Fibroblast of lung (primary cell): ENCODE measurements around the gene SERTAD3. TPM values are rescaled to one million over a fixed set of nuclear protein-coding genes. Genes with fewer than 3 reads are reported as not detected.

Experiments
- DNase-seq, 2 donors: peaks; one replicate each; pipeline versions ENCODE4 v3.0.0 to v3.0.0-alpha.2; 2010; ENCODE audit warnings: low read depth in 2 of 2
- H2AFZ ChIP-seq: 2 replicates; pipeline ENCODE4 v1.5.1; 2012; ENCODE audit warnings: low read length, control low read depth, inconsistent platforms
- H3K27ac ChIP-seq: 2 replicates; pipeline ENCODE4 v1.5.1; 2011; ENCODE audit warnings: low read length, control low read depth; ENCODE audit not compliant: insufficient read depth
- H3K27me3 ChIP-seq: 2 replicates; pipeline ENCODE4 v1.5.1; 2011; ENCODE audit warnings: mild to moderate bottlenecking, low read length; ENCODE audit not compliant: control insufficient read depth, insufficient read depth
- H3K36me3 ChIP-seq: 2 replicates; pipeline ENCODE4 v1.5.1; 2011; ENCODE audit warnings: low read length; ENCODE audit not compliant: control insufficient read depth, insufficient read depth
- H3K4me1 ChIP-seq: 2 replicates; pipeline ENCODE4 v1.5.1; 2011; ENCODE audit warnings: low read length; ENCODE audit not compliant: control insufficient read depth, insufficient read depth; ENCODE audit errors: extremely low read depth
- H3K4me2 ChIP-seq: 2 replicates; pipeline ENCODE4 v1.5.1; 2011; ENCODE audit warnings: low read length, control low read depth; ENCODE audit not compliant: insufficient read depth; ENCODE audit errors: extremely low read depth
- H3K4me3 ChIP-seq, 4 experiments: fragments of 200-600 bp in 1 of 4; sonication (generic) in 1 of 4; replicated peaks in 1 of 4; 2 replicates each; pipeline ENCODE4 v1.5.1; 2011 to 2016; ENCODE audit warnings: low read length in 4 of 4, low read depth in 3 of 4, mild to moderate bottlenecking in 3 of 4, control low read depth in 2 of 4, inconsistent platforms in 1 of 4, mixed read lengths in 1 of 4; ENCODE audit not compliant: insufficient read depth in 1 of 4; ENCODE audit errors: control extremely low read depth in 1 of 4
- H3K79me2 ChIP-seq: 2 replicates; pipeline ENCODE4 v1.5.1; 2012; ENCODE audit warnings: mild to moderate bottlenecking, low read length, inconsistent platforms; ENCODE audit not compliant: control insufficient read depth, insufficient read depth
- H3K9ac ChIP-seq: 2 replicates; pipeline ENCODE4 v1.5.1; 2011; ENCODE audit warnings: mild to moderate bottlenecking, low read length, control low read depth; ENCODE audit not compliant: insufficient read depth
- H3K9me3 ChIP-seq: 2 replicates; pipeline ENCODE4 v1.5.1; 2012; ENCODE audit warnings: low read depth, low read length; ENCODE audit not compliant: control insufficient read depth, insufficient read depth
- H4K20me1 ChIP-seq: 2 replicates; pipeline ENCODE4 v1.5.1; 2011; ENCODE audit warnings: low read length; ENCODE audit not compliant: control insufficient read depth, insufficient read depth; ENCODE audit errors: extremely low read depth
- EZH2 ChIP-seq: IDR thresholded peaks from 2 replicates; pipeline ENCODE4 v1.5.1; 2012; ENCODE audit warnings: low read length, control low read depth, mild to moderate bottlenecking; ENCODE audit errors: missing control alignments
- polyA plus RNA-seq, 2 donors: library from polyadenylated mRNA; depleted of rRNA in 1 of 2; stranded (reverse) in 1 of 2; unstranded in 1 of 2; fragments of >200 nt; gene quantifications; 2 replicates each; pipeline ENCODE4 v1.2.1, GENCODE V29; 2011 to 2012; ENCODE audit warnings: missing spikeins in 1 of 2
- total RNA-seq: library from RNA; depleted of rRNA; stranded (reverse); fragments of >200 nt; gene quantifications from 2 replicates; pipeline ENCODE4 v1.2.1, GENCODE V29; 2014
- TF ChIP-seq, protein P1 (sequence below), 2 donors: IDR thresholded peaks in 1 of 2; conservative IDR thresholded peaks in 1 of 2; 1 replicate in 1 of 2; 2 replicates in 1 of 2; pipeline ENCODE4 v1.5.1; 2011 to 2012; ENCODE audit warnings: low read length in 2 of 2, control low read depth in 1 of 2, inconsistent platforms in 1 of 2, low read depth in 1 of 2, mild to moderate bottlenecking in 1 of 2

Gene SERTAD3
- total and polyA plus RNA-seq, 2 donors (not counting 1 experiment from before 2014, with no cell fraction given): 22.3 to 24.8 TPM

DNA sequence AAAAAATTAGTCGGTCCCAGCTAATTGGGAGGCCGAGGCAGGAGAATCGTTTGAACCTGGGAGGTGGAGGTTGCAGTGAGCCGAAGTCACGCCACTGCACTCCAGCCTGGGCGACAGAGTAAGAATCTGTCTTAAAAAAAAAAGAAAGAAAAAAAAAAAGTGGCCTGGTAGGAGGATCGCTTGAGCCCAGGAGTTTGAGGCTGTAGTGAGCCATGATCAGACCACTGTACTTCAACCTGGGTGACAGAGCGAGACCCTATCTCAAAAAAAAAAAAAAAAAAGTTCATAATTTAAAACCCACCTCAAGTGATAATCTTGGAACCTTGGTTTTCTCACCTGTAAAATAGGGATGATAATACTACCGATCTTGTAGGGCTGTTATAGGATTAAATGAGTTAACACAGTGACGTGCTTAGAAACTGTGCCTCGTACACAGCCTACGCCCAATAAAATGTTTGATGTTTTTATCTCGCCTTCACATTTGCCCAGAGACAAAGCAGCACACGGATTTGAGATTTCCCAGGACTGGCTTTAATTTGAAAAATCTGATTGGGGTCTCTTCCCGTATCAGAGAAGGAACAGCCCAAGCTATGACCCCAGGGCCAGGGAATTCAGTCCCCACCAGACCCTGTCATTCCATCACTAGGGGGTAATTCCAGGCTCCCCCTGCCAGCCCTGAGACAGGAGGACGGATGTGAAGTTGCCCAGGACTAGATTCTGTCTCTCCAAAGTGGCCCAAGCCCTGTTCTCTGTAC is 22.0 kb downstream of the SERTAD3 start:
- TF ChIP-seq, protein P1, sequence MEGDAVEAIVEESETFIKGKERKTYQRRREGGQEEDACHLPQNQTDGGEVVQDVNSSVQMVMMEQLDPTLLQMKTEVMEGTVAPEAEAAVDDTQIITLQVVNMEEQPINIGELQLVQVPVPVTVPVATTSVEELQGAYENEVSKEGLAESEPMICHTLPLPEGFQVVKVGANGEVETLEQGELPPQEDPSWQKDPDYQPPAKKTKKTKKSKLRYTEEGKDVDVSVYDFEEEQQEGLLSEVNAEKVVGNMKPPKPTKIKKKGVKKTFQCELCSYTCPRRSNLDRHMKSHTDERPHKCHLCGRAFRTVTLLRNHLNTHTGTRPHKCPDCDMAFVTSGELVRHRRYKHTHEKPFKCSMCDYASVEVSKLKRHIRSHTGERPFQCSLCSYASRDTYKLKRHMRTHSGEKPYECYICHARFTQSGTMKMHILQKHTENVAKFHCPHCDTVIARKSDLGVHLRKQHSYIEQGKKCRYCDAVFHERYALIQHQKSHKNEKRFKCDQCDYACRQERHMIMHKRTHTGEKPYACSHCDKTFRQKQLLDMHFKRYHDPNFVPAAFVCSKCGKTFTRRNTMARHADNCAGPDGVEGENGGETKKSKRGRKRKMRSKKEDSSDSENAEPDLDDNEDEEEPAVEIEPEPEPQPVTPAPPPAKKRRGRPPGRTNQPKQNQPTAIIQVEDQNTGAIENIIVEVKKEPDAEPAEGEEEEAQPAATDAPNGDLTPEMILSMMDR (conservative IDR thresholded peaks at IDR 0.05 in 1 of 2, IDR thresholded peaks at IDR 0.05 in 1 of 2; ENCODE audit: low read depth in 1 of 2, low read length in 2 of 2): no peak
- no peak for TF ChIP-seq EZH2
- Histone ChIP-seq H3K27me3 (no peaks in the 10 kb centered on the region), H4K20me1 (no peaks in the 10 kb centered on the region), H2AFZ (no peak overlapping the region), H3K79me2 (peaks cover 31% of the 10 kb centered on the region), H3K4me1 (peaks cover 8% of the 10 kb centered on the region), H3K36me3 (peaks cover 9% of the 10 kb centered on the region), H3K9me3 (no peaks in the 10 kb centered on the region), H3K4me3 (no peak overlapping the region), H3K27ac (peak overlapping the region; percentile 90), H3K9ac (no peak overlapping the region), H3K4me2 (peak overlapping the region; percentile 32)
- DNase-seq: no peak

DNA sequence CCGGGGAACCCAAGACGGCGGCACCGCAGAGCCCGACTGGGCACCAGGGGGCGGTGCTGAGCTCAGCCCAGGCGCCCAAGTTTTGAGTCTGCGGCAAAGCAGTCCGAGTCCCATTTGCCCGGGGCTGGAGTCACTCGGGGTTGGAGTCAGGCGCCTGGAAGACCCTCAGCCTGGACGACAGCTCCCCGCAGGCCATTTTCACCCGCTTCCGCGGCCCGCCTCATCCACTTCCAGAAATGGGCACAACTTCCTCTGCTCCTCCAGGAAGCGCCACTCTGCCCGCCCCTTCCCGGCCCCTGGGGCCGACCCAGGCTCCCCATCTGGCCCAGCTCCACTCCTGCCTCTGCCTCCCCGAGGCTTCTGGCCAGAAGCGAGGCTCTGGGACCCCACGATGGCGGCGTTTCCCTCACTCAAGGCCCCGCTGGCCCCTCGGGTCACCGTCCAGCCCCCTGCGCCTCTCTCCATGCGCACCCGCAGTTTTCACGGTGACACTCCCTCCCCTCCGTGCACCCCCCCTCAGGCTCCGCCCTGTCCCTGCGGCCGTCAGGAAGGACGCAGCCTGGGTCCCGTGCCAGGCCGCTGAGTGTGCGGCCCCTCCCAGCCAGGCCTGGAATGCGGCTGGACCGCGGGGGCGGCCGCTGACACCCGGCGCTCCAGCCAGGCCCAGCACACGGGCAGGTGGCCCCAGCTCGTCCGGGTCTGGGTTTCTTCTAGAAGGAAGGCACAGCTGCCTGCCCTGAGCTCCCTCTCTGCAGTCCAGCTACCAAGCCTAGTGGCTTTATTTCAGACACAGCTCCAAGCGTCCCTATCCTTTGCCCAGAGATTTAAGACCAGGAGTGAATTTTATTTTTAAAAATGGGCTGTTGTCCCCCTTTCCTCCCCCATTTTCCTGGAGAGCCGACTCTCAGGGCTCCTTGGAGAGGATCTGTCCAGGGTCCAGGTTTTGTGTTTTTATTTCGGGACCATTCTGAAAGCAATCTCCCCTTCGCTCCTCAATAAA is 23.1 kb downstream of the SERTAD3 start:
- Histone ChIP-seq H3K9ac (peak overlapping the region; percentile 74), H3K79me2 (peaks cover 31% of the 10 kb centered on the region), H4K20me1 (no peaks in the 10 kb centered on the region), H3K4me3 (peak overlapping the region; percentile 22 to 73 (median 50)), H3K9me3 (no peaks in the 10 kb centered on the region), H3K4me2 (peak overlapping the region; percentile 72), H3K27me3 (no peaks in the 10 kb centered on the region), H3K4me1 (peaks cover 12% of the 10 kb centered on the region), H2AFZ (no peak overlapping the region), H3K36me3 (peaks cover 9% of the 10 kb centered on the region), H3K27ac (peak overlapping the region; percentile 90)
- TF ChIP-seq, protein P1 (conservative IDR thresholded peaks at IDR 0.05 in 1 of 2, IDR thresholded peaks at IDR 0.05 in 1 of 2; ENCODE audit: low read depth in 1 of 2, low read length in 2 of 2): peak; percentile 93 to 97
- no peak for TF ChIP-seq EZH2
- peak; percentile 92 for DNase-seq

DNA sequence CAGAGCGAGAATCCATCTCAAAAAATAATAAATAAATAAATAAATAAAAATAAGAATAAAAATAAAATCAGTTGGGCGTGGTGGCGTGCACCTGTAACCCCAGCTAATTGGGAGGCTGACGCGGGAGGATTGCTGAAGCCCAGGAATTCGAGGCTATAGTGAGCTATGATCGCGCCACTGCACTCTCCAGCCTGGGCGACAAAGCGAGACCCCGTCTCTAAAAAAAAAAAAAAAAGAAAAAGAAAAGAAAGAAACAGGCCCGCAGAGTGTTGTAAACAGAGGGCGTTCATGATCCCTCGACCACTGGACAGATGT is 23.7 kb downstream of the SERTAD3 start:
- no peak overlapping the region for H2AFZ ChIP-seq

More for the DNA sequence above, 23.7 kb downstream of the SERTAD3 start:
- no peaks in the 10 kb centered on the region for H4K20me1 ChIP-seq
- H3K9ac ChIP-seq: peak overlapping the region; percentile 74
- peaks cover 12% of the 10 kb centered on the region for H3K4me1 ChIP-seq
- TF ChIP-seq EZH2: no peak
- TF ChIP-seq, protein P1 (conservative IDR thresholded peaks at IDR 0.05 in 1 of 2, IDR thresholded peaks at IDR 0.05 in 1 of 2; ENCODE audit: low read depth in 1 of 2, low read length in 2 of 2): no peak
- H3K27ac ChIP-seq: peak overlapping the region; percentile 90
- no peak for DNase-seq
- H3K9me3 ChIP-seq: no peaks in the 10 kb centered on the region
- peak overlapping the region; percentile 22 to 73 (median 50) for H3K4me3 ChIP-seq
- peaks cover 9% of the 10 kb centered on the region for H3K36me3 ChIP-seq
- H3K4me2 ChIP-seq: peak overlapping the region; percentile 9
- H3K79me2 ChIP-seq: peaks cover 31% of the 10 kb centered on the region
- H3K27me3 ChIP-seq: no peaks in the 10 kb centered on the region
